CD4-positive, alpha-beta T cell treated with Interferon alpha-2 for 1 hour (primary cell): ENCODE results near the gene GNB3.
A peak's percentile ranks its signal among the peaks of the same experiment; 100 is the strongest.

Experiments
- DNase-seq, 2 donors: peaks; one replicate each; pipeline ENCODE4 v3.0.0-alpha.2; 2020 to 2022

GNB3 gene

GRCh38 chr12:6839482-6840201 is 1.1 kb upstream of the GNB3 start:
- DNase-seq: no peak

- no peak for DNase-seq
These were observed 395 bp upstream of the GNB3 start for GRCh38 chr12:6840330-6840729.

- no peak for DNase-seq
These were observed 1.4 kb downstream of the GNB3 start for GRCh38 chr12:6842075-6842474.

GRCh38 chr12:6843118-6843902 is 2.6 kb downstream of the GNB3 start:
- DNase-seq: no peak

- DNase-seq: no peak
These were observed 4.7 kb downstream of the GNB3 start for GRCh38 chr12:6845395-6845794.

GRCh38 chr12:6846316-6846869 is 5.7 kb downstream of the GNB3 start:
- no peak for DNase-seq

DNA sequence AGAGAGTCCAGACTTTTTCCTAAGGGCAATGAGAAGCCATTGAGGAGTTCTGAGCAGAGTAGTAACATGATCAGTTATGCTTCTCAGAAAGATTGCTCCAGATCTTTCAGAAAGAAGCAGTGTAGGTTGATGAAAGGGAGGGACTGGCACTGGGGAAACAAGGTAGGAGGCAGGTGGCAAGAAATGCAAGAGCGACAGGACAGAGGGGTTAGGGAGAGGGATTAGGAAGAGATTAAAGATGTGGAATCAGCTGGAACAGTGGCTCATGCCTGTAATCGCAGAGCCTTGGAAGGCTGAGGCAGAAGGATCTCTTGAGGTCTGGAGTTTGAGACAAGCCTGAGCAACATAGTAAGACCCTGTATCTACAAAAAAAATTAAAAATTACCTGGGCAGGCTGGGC is 7.0 kb downstream of the GNB3 start:
- DNase-seq: no peak

DNA sequence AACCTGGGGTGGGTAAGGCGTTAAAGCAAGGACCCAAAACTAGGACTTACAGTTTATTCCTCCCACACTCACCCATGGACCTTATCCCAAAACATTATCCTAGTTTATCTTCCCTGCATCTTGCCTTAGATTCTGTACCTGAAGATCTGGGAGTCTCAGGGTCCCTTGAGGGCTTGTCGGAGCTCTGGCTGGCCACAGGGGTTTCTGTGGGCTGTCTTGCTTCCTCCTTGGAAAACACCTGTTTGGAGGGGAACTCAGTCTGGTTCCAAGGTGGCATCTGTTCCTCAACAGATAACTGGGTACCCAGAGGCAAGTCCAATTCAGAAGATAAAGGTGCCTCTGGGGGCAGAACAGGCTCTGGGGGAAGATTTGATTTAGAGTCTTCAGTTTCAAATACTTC is 8.7 kb downstream of the GNB3 start:
- no peak for DNase-seq

- DNase-seq: no peak
These were observed 9.3 kb downstream of the GNB3 start for GRCh38 chr12:6849976-6850560.

- no peak for DNase-seq
These were observed 10.0 kb downstream of the GNB3 start for GRCh38 chr12:6850796-6851152.

- DNase-seq: peak; percentile 96 to 97
These were observed 10.6 kb downstream of the GNB3 start, which contains the start of gene CDCA3 for GRCh38 chr12:6851153-6851920. CDCA3 (minus strand) TSS chr12:6851286; CDS start chr12:6850952, 334 bp downstream.

GRCh38 chr12:6851921-6852650 is 11.4 kb downstream of the GNB3 start, which contains the start of gene USP5:
USP5 (plus strand) TSS chr12:6852150; CDS start chr12:6852180, 30 bp downstream.
- peak; percentile 99 for DNase-seq

GRCh38 chr12:6852651-6853354 is 12.1 kb downstream of the GNB3 start:
- DNase-seq: peak; percentile 30 to 73

GRCh38 chr12:6853626-6854025 is 12.9 kb downstream of the GNB3 start:
- no peak for DNase-seq

- no peak for DNase-seq
These were observed 13.3 kb downstream of the GNB3 start for GRCh38 chr12:6854036-6854435.

GRCh38 chr12:6855322-6855721 is 14.6 kb downstream of the GNB3 start:
- no peak for DNase-seq

GRCh38 chr12:6858799-6859198 is 18.1 kb downstream of the GNB3 start:
- DNase-seq: no peak

DNA sequence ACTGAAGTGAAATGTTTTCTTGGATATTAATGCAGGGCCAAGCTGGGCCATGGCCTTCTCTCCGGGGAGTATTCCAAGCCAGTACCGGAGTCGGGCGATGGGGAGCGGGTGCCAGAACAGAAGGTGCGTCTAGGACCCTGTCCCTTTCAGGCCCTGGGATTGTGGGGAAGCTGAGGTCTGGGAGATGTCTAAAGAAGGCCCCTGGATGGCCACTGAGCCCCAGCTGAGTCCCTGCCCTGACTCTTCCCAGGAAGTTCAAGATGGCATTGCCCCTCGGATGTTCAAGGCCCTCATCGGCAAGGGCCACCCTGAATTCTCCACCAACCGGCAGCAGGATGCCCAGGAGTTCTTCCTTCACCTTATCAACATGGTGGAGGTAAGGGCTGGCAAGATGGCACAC is 19.4 kb downstream of the GNB3 start:
- DNase-seq: no peak

GRCh38 chr12:6860942-6861341 is 20.2 kb downstream of the GNB3 start:
- no peak for DNase-seq

GRCh38 chr12:6861391-6861790 is 20.7 kb downstream of the GNB3 start:
- no peak for DNase-seq

DNA sequence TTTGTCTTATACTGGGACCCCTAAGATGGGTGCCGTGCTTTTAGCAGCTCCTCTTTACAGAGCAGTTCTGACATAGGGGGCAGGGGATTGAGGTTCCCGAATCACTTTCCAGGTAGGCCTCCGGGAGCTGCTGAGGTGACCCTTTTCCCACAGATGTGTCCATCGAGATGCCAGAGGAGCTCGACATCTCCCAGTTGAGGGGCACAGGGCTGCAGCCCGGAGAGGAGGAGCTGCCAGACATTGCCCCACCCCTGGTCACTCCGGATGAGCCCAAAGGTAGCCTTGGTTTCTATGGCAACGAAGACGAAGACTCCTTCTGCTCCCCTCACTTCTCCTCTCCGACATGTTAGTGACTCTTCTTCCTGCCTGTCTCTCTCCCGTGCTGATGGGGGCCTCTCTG is 22.3 kb downstream of the GNB3 start:
- DNase-seq: no peak
